ENCODE data around the gene CLIC4. TPM values are rescaled to one million over a fixed set of nuclear protein-coding genes. Genes with fewer than 3 reads are reported as not detected.
"Not testable (repeated sequence)": the region's sequence is repeated elsewhere in the genome, so short reads cannot be mapped to it uniquely, and the experiment has no call there.

The CLIC4 gene
- total RNA-seq, 1 experiment from 2014 or later, result 245 TPM

- DNase-seq (ENCODE audit: low read depth), result no peak
Measured at GRCh38 chr1:24771574-24771973, 26.3 kb downstream of the CLIC4 start.

DNA sequence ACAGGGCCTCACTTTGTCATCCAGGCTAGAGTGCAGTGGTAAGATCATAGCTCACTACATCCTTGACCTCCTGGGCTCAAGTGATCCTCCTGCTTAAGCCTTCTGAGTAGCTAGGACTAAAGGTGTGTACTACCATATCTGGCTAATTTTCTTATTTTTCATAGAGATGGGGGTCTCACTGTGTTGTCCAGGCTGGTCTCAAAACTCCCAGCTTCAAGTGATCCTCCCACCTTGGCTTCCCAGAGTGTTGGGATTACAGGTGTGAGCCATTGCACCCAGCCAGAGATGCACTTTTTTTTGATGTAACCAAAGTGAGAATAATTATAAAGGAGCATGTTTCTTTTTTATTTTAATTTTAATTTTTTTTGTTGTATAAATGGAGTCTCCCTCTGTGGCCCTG lies 28.4 kb downstream of the CLIC4 start:
- no peak for DNase-seq (ENCODE audit: low read depth)

GRCh38 chr1:24775348-24775747 lies 30.1 kb downstream of the CLIC4 start:
- DNase-seq (ENCODE audit: low read depth), result no peak

GRCh38 chr1:24775916-24776315 lies 30.7 kb downstream of the CLIC4 start:
- DNase-seq (ENCODE audit: low read depth), result no peak

GRCh38 chr1:24776821-24777220 lies 31.6 kb downstream of the CLIC4 start:
- no peak for DNase-seq (ENCODE audit: low read depth)

- no peak for DNase-seq (ENCODE audit: low read depth)
Measured at GRCh38 chr1:24778141-24778540, 32.9 kb downstream of the CLIC4 start.

GRCh38 chr1:24779199-24779598 lies 34.0 kb downstream of the CLIC4 start:
- DNase-seq (ENCODE audit: low read depth), result not testable (repeated sequence)

DNA sequence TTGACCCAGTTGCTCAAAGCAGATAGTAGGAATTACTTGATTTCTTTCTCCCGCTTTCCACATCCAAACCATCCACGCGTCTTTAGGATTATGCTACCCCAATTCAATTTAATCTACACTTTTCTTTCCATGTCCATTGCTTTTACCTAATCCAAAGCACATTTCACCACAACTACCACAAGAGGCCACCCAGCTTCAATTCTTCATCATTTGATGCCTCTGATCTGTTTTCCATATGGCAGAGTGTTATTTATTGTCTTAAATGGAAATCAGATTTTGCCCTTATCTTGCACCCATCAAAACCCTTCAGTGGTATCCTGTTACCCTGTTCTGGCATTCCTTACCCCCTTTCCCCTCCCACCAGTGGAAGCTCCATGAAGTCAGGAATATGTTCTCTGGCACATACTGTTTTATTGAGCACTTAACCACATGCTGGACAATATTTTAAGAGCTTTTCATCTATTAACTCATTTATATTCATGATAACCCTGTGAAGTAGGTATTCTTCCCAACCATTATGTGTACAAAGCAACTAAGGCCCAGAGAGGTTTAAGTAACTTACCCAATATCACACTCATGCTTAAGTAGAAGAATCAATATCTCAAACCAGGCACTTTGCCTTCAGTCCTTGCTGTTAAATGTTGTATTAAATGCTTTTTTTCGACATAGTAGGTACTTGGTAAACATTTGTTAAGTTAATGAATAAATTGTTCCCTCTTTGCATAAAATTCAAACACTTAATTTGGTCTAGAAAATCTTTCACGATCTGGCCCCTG lies 34.6 kb downstream of the CLIC4 start:
- no peak for DNase-seq (ENCODE audit: low read depth)

DNA sequence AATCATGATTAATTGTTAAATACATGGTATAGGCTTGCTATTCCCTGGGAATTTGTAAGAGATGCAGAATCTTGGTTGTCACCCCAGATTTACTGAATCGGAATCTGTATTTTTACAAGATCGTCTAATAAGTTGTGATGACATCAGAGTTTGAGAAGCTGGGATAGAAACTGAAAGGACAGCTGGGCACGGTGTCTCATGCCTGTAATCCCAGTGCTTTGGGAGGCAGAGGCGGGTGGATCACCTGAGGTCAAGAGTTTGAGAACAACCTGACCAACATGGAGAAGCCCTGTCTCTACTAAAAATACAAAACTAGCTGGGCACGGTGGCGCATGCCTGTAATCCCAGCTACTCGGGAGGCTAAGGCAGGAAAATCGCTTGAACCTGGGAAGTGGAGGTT lies 35.4 kb downstream of the CLIC4 start:
- DNase-seq (ENCODE audit: low read depth), result not testable (repeated sequence)

- no peak for DNase-seq (ENCODE audit: low read depth)
Measured at GRCh38 chr1:24782689-24783088, 37.4 kb downstream of the CLIC4 start.

DNA sequence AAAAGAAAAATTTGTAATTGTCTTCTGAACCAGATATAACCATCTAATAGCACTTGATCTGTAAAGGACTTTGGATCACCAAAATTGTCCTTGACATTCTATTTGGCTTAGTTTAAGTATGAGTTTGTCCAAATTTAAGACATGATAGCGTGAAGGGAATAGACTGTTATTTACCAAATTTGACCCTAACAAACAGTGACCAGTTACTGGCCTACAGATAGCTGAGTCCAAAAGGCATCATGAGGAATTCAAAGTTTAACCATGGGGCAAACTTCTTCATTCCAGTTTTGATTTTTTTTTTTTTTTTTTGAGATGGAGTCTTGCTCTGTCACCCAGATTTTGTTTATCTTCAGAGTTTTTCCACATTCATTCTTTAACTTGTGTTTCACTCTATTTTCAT lies 38.5 kb downstream of the CLIC4 start:
- DNase-seq (ENCODE audit: low read depth), result no peak

DNA sequence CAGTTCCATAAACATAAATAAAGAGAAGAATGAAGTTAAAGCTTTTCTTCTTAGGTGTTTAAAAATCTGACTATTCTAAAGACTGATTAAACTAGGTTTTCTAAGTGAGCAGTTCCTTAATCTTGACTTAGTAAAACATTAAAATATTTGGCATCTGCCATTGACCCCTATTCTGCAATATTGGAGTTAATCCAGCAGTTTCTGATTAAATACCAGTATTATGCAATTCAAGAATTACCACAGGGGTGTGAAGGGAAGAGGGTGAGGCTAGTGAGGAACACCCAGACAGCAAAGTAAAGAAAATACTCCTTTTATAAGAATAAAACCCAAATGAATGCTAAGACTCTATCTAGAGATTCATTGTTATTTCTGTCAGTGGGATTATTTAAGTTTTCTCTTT lies 40.9 kb downstream of the CLIC4 start:
- DNase-seq (ENCODE audit: low read depth), result no peak

- no peak for DNase-seq (ENCODE audit: low read depth)
Measured at GRCh38 chr1:24790490-24790889, 45.2 kb downstream of the CLIC4 start.

GRCh38 chr1:24793447-24794129 lies 48.3 kb downstream of the CLIC4 start:
- DNase-seq (ENCODE audit: low read depth), result no peak

DNA sequence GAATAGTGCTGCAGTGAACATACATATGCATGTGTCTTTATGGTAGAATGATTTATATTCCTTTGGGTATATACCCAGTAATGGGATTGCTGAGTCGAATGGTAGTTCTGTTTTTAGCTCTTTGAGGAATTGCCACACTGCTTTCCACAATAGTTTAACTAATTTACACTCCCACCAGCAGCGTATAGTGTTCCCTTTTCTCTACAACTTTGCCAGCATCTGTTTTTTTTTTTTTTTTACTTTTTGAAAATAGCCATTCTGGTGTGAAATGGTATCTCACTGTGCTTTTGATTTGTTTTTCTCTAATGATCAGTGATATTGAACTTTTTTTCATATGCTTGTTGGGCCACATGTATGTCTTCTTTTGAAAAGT lies 48.9 kb downstream of the CLIC4 start:
- not testable (repeated sequence) for DNase-seq (ENCODE audit: low read depth)

DNA sequence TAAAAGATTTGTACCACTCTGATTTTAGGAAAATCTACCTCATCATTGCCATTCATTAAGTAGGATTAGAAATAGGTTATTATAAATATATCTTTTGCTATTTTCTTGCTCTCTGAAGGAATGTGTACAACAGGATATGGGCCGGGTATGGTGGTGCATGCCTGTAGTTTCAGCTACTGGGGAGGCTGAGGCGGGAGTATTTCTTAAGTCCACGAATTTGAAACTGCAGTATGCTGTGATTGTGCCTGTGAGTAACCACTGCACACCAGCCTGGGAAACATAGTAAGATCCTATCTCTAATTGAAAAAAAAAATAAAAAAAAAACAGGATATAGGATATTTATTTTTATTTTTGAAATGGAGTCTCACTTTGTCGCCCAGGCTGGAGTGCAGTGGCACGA lies 50.0 kb downstream of the CLIC4 start:
- DNase-seq (ENCODE audit: low read depth), result no peak

- DNase-seq (ENCODE audit: low read depth), result no peak
Measured at GRCh38 chr1:24796524-24796923, 51.3 kb downstream of the CLIC4 start.

DNA sequence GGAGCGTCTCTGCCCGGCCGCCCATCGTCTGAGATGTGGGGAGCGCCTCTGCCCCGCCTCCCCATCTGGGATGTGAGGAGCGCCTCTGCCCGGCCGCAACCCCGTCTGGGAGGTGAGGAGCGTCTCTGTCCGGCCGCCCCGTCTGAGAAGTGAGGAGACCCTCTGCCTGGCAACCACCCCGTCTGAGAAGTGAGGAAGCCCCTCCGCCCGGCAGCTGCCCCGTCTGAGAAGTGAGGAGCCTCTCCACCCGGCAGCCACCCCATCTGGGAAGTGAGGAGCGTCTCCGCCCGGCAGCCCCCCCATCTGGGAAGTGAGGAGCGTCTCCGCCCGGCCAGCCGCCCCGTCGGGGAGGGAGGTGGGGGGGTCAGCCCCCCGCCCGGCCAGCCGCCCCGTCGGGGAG lies 54.0 kb downstream of the CLIC4 start:
- not testable (repeated sequence) for DNase-seq (ENCODE audit: low read depth)

DNA sequence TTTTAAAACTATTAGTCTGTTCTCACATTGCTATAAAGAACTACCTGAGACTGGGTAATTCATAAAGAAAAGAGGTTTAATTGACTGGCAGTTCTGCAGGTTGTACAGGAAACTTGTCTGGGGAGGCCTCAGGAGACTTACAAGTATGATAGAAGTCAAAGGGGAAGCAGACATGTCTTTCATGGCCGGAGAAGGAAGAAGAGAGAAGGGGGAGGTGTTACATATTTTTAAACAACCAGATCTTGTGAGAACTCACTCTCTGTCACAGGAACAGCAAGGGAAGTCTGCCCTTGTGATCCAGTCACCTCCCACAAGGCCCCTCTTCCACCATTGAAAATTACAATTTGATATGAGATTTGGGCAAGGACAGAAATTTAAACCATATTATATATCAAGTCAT lies 55.9 kb downstream of the CLIC4 start:
- DNase-seq (ENCODE audit: low read depth), result no peak

- no peak for DNase-seq (ENCODE audit: low read depth)
Measured at GRCh38 chr1:24803220-24803619, 58.0 kb downstream of the CLIC4 start.

DNA sequence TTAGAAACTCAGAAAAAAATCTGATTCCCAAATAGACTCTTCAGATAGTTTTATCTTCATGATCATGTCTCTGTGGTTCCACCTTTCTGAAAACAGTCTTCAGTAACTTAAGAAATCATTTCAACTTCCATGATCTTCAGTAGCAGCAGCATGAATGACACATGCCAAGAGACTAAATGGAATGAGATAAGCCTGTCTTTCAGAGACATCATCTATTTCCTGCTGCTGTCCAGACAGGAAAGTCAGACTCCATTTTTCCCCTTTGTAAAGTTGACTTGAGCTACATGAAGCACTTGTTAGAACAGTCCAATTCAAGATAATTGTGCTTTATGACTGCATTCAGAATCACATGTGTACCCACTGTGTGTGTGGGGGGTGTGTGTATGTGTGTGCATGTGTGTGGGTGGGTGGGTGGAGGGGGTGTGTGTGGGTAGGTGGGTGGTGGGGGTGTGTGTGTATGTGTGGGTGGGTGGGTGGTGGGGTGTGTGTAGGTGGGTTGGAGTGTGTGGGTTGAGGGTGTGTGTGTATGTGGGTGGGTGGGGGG lies 58.8 kb downstream of the CLIC4 start:
- DNase-seq (ENCODE audit: low read depth), result no peak

GRCh38 chr1:24805534-24806301 lies 60.5 kb downstream of the CLIC4 start:
- DNase-seq (ENCODE audit: low read depth), result peak; percentile 54

Data from Daoy (cell line).